AG09309 (cell line): ENCODE measurements around the gene GLT1D1.

Experiments used
- DNase-seq: peaks from one replicate; pipeline ENCODE4 v3.0.0-alpha.2; 2010; ENCODE audit warnings: low read depth
- H3K4me3 ChIP-seq: 2 replicates; pipeline ENCODE4 v1.5.1; 2011; ENCODE audit warnings: mild to moderate bottlenecking, low read depth, low read length, moderate library complexity; ENCODE audit not compliant: control insufficient read depth
- CTCF ChIP-seq: IDR thresholded peaks from 2 replicates; pipeline ENCODE4 v1.5.1; 2011; ENCODE audit warnings: mild to moderate bottlenecking, low read depth, low read length, inconsistent platforms; ENCODE audit not compliant: insufficient read depth, control insufficient read depth; ENCODE audit errors: missing control alignments

Gene GLT1D1

GRCh38 chr12:128940974-128941373, 87.7 kb downstream of the GLT1D1 start:
- DNase-seq: no peak
- no peak for TF ChIP-seq CTCF
- H3K4me3 ChIP-seq: no peak overlapping the region

DNA sequence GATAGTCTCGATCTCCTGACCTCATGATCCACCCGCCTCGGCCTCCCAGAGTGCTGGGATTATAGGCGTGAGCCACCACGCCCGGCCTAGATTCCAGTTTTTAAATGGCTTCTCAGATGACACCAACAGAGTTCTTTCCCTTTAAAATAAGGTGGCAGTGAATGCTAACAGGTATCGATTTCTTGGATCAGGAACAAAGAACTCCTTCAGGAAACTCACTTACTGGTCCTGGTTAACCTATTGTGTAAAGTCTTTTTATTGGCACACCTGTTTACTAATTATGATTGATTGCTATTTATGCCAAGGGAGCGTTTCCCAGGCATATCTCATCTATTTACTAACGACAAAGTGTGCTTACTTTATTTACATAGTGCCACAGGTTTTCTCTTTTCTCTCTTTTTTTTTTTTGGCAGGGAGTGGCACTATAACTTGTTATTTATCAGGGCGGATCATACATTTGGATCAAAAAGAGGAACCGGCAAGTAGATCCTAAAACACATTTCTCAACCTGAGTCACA, 89.7 kb downstream of the GLT1D1 start:
- no peak for DNase-seq
- no peak overlapping the region for H3K4me3 ChIP-seq
- no peak for TF ChIP-seq CTCF

- no peak overlapping the region for H3K4me3 ChIP-seq
- no peak for DNase-seq
- no peak for TF ChIP-seq CTCF
Observed at GRCh38 chr12:128944956-128945355, 91.7 kb downstream of the GLT1D1 start.

- no peak for TF ChIP-seq CTCF
- no peak overlapping the region for H3K4me3 ChIP-seq
- no peak for DNase-seq
Observed at GRCh38 chr12:128947209-128947608, 93.9 kb downstream of the GLT1D1 start.

GRCh38 chr12:128949086-128949485, 95.8 kb downstream of the GLT1D1 start:
- no peak for DNase-seq
- H3K4me3 ChIP-seq: no peak overlapping the region
- TF ChIP-seq CTCF: no peak

- no peak for DNase-seq
- no peak for TF ChIP-seq CTCF
- H3K4me3 ChIP-seq: no peak overlapping the region
Observed at GRCh38 chr12:128951448-128951847, 98.2 kb downstream of the GLT1D1 start.

DNA sequence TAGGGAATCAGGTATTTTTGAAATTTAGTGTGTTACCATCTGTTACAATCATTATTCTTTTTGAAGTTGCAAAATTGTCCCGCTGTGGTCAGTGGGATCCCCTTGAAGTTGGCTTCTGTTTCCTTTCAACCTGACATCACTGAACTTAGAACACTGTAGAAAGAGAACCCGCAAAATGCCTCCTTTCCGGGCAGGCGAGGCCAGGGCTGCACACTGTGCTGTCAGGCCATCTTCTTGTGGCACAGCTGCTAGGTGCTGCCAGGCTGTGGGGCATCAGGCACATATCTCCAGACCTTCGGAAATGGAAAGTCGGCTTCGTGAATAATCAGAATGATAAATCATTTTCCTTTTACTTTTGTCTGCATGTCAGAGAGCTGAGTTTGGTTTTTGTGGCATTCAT, 103.5 kb downstream of the GLT1D1 start:
- no peak overlapping the region for H3K4me3 ChIP-seq
- no peak for DNase-seq
- no peak for TF ChIP-seq CTCF
